Gastroesophageal sphincter (tissue), 4 donors: ENCODE data around the gene LIMS1. TPM values are rescaled to one million over a fixed set of nuclear protein-coding genes. Genes with fewer than 3 reads are reported as not detected.

Experiments
- ATAC-seq: fragments of 150-250 bp; one replicate; pipeline ENCODE4 v1.9.1; 2016; ENCODE audit warnings: mild to moderate bottlenecking, moderate library complexity
- H3K27ac ChIP-seq, 4 donors: fragments of 200-600 bp; sonication (generic) in 3 of 4; 1 replicate in 3 of 4; 2 replicates in 1 of 4; pipeline ENCODE4 v1.5.1; 2016 to 2019
- H3K27me3 ChIP-seq: fragments of 200-600 bp; sonication (generic); one replicate; pipeline ENCODE4 v1.5.1; 2019
- H3K36me3 ChIP-seq, 2 donors: fragments of 200-600 bp; sonication (generic); one replicate each; pipeline ENCODE4 v1.5.1; 2019; ENCODE audit warnings: control low read depth in 1 of 2
- H3K4me1 ChIP-seq, 3 donors: fragments of 200-600 bp; sonication (generic); 1 replicate in 2 of 3; 2 replicates in 1 of 3; pipeline ENCODE4 v1.5.1; 2016 to 2019; ENCODE audit warnings: control low read depth in 2 of 3
- H3K4me3 ChIP-seq, 2 donors: fragments of 200-600 bp; sonication (generic); one replicate each; pipeline ENCODE4 v1.5.1; 2019; ENCODE audit warnings: mild to moderate bottlenecking in 1 of 2, moderate library complexity in 1 of 2
- H3K9me3 ChIP-seq, 3 donors: fragments of 200-600 bp; sonication (generic); one replicate each; pipeline ENCODE4 v1.5.1; 2017 to 2019; ENCODE audit warnings: control low read depth in 2 of 3
- EP300 ChIP-seq: sonication (generic); formaldehyde crosslinking; IDR thresholded peaks from one replicate; pipeline ENCODE4 v1.6.1; 2017; ENCODE audit warnings: antibody characterized with exemption, mild to moderate bottlenecking
- POLR2A ChIP-seq, 2 donors: fragments of 450-650 bp; IDR thresholded peaks; one replicate each; pipeline ENCODE4 v1.6.1; 2017; ENCODE audit warnings: antibody characterized with exemption in 2 of 2, mild to moderate bottlenecking in 2 of 2, moderate library complexity in 1 of 2
- POLR2AphosphoS5 ChIP-seq: sonication (generic); formaldehyde crosslinking; IDR thresholded peaks from one replicate; pipeline ENCODE4 v1.6.1; 2017; ENCODE audit warnings: antibody characterized with exemption
- WGBS, 2 donors: methylation state at CpG; one replicate each; pipeline ENCODE4 v1.1.5; 2018; ENCODE audit warnings: low coverage in 1 of 2; 5-methylcytosine and 5-hydroxymethylcytosine counted together
- total RNA-seq, 4 donors: library from RNA; depleted of rRNA; stranded (reverse); fragments of >200 nt; gene quantifications; one replicate each; pipeline ENCODE4 v1.1.0, GENCODE V29; 2016
- TF ChIP-seq, protein P1 (sequence below), 4 experiments: fragments of 200-600 bp in 2 of 4; fragments of 450-650 bp in 2 of 4; sonication (generic) in 1 of 4; IDR thresholded peaks; one replicate each; pipeline ENCODE4 v1.5.1; 2017 to 2019; ENCODE audit warnings: antibody characterized with exemption in 4 of 4, mild to moderate bottlenecking in 2 of 4, moderate library complexity in 2 of 4

The LIMS1 gene
- total RNA-seq, 4 donors from 2014 or later = 79.6 to 119 (median 116) TPM

DNA sequence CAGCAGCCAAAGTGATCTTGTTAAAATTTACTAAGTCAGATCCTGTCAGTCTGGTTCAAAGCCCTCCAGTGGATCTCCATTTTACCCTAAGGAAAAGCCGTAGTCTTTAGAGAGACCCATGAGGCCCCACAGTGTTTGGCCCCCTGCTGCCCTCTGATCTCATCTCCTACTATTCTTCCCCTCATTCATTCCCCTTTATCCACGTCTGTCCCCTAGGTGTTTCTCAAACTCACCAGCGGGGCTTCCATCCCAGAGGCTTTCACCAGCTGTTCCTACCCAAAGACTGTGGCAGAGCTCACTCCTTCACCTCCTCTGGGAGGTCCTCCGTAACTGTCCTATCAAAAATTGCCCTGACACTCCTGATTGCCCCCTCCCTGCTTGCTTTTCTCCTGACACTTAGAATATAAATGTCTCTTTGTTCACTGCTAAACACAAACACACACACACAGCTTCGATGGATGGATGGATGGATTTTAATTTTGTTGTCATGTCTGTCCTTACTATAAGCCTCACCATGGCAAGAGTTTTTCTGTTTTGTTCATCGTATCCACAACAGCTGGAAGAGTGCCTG, 26.1 kb downstream of the LIMS1 start:
- Histone ChIP-seq H3K4me1 (peaks cover 5 to 81% (median 6%) of the 10 kb centered on the region in 3 donors), H3K9me3 (no peaks in the 10 kb centered on the region), H3K27me3 (no peaks in the 10 kb centered on the region), H3K4me3 (no peak overlapping the region), H3K36me3 (no peaks in the 10 kb centered on the region), H3K27ac (peak overlapping the region in 2 of 4 donors; percentile 17 to 41)
- ATAC-seq = no peak
- WGBS, 2 donors = 51 to 56% methylated on average over 5 to 6 of the region's 6 CpGs
- TF ChIP-seq, protein P1, sequence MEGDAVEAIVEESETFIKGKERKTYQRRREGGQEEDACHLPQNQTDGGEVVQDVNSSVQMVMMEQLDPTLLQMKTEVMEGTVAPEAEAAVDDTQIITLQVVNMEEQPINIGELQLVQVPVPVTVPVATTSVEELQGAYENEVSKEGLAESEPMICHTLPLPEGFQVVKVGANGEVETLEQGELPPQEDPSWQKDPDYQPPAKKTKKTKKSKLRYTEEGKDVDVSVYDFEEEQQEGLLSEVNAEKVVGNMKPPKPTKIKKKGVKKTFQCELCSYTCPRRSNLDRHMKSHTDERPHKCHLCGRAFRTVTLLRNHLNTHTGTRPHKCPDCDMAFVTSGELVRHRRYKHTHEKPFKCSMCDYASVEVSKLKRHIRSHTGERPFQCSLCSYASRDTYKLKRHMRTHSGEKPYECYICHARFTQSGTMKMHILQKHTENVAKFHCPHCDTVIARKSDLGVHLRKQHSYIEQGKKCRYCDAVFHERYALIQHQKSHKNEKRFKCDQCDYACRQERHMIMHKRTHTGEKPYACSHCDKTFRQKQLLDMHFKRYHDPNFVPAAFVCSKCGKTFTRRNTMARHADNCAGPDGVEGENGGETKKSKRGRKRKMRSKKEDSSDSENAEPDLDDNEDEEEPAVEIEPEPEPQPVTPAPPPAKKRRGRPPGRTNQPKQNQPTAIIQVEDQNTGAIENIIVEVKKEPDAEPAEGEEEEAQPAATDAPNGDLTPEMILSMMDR (IDR thresholded peaks at IDR 0.05) = no peak
- no peak for TF ChIP-seq POLR2AphosphoS5
- no peak for TF ChIP-seq EP300
- TF ChIP-seq POLR2A (IDR thresholded peaks at IDR 0.05) = no peak

DNA sequence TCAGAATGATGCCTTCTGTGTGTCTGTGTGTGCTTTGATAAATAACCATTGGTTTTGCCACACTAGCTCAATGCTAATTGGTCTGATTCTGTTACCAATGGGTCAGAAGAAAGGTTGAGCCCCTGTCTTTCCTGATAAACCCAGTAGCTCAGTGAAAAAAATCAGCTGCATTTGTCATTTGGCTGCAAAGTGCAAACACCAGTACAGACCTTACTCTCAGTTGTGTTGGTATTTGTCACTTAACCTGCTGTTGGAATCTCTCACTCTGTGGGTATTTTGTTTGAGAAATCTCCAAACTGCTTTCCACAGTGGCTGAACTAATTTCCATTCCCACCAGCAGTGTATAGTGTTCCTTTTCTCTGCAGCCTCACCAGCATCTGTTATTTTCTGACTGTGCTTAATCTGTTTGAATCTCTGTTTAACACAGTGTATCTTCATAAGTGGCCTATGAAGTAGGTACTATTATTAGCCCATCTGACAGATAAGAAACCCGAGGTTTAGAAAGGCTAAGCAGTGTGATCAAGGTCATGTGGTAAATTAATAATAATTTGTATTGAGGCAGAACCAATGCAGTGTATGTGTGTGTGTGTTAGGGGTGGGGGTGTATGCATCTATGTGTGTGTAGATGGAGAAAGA, 26.7 kb downstream of the LIMS1 start:
- H3K36me3 ChIP-seq = no peaks in the 10 kb centered on the region
- no peak for TF ChIP-seq POLR2AphosphoS5
- TF ChIP-seq, protein P1 (IDR thresholded peaks at IDR 0.05) = no peak
- TF ChIP-seq POLR2A (IDR thresholded peaks at IDR 0.05) = no peak
- TF ChIP-seq EP300 = no peak
- H3K9me3 ChIP-seq = no peaks in the 10 kb centered on the region
- ATAC-seq = no peak
- 6 to 25% methylated on average over 1 of the region's 1 CpG for WGBS, 2 donors
- no peaks in the 10 kb centered on the region for H3K27me3 ChIP-seq
- H3K27ac ChIP-seq = no peak overlapping the region
- H3K4me3 ChIP-seq = no peak overlapping the region
- peaks cover 3 to 81% (median 10%) of the 10 kb centered on the region in 3 donors for H3K4me1 ChIP-seq

DNA sequence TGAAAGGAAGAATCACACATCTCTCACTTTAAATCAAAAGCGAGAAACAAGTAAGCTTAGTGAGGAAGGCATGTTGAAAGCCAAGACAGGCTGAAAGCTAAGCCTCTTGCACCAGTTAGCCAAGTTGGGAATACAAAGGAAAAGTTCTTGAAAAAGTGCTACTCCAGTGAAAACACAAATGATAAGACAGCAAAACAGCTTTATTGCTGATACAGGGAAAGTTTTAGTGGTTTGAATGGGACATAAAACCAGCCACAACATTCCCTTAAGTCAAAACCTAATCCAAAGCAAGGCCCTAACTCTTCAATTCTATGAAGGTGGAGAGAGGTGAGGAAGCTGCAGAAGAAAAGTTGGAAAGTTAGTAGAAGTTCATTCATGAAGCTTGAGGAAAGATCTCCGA, 28.0 kb downstream of the LIMS1 start:
- Histone ChIP-seq H3K27me3 (no peaks in the 10 kb centered on the region), H3K9me3 (no peaks in the 10 kb centered on the region), H3K27ac (no peak overlapping the region), H3K4me3 (no peak overlapping the region), H3K4me1 (peaks cover 3 to 82% (median 10%) of the 10 kb centered on the region in 3 donors), H3K36me3 (no peaks in the 10 kb centered on the region)
- no peak for ATAC-seq
- WGBS, 2 donors = 93% methylated on average over 2 of the region's 2 CpGs
- TF ChIP-seq EP300 (no peak), POLR2AphosphoS5 (no peak), POLR2A (IDR thresholded peaks at IDR 0.05) (no peak)
- TF ChIP-seq, protein P1 (IDR thresholded peaks at IDR 0.05) = no peak

DNA sequence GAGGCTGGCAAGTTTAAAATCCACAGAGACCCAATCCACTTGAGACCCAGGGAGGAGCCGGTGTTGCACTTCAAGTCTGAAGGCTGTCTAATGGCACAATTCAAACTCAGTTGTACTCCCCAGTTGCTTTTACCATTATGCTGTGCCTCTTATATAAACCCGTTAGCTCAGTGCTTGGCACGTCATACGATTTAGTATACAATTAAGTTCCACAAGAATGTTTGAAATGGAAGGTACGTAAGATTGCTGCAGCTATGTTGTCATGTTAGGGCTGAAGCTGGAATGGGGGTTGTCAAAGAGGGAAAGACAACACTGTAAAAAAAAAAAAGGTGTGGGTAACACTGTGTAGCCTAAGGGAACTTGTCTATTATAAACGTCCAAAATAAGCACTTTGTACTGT, 30.2 kb downstream of the LIMS1 start:
- no peak overlapping the region for H3K4me3 ChIP-seq
- peaks cover 3 to 77% (median 10%) of the 10 kb centered on the region in 3 donors for H3K4me1 ChIP-seq
- peak; percentile 74 for ATAC-seq
- no peaks in the 10 kb centered on the region for H3K9me3 ChIP-seq
- WGBS, 2 donors = 33 to 46% methylated on average over 4 to 6 of the region's 6 CpGs
- TF ChIP-seq, protein P1 (IDR thresholded peaks at IDR 0.05) = no peak
- TF ChIP-seq EP300 (no peak), POLR2A (IDR thresholded peaks at IDR 0.05) (no peak), POLR2AphosphoS5 (no peak)
- no peaks in the 10 kb centered on the region for H3K27me3 ChIP-seq
- peak overlapping the region in 3 of 4 donors; percentile 44 to 63 (median 62) for H3K27ac ChIP-seq
- H3K36me3 ChIP-seq = no peaks in the 10 kb centered on the region
